GM18505 (cell line): ENCODE measurements around the gene ZNF366.
A peak's percentile ranks its signal among the peaks of the same experiment; 100 is the strongest.

Experiments used
- ATAC-seq: cut with Tn5 transposase; IDR thresholded peaks from one replicate; pipeline ENCODE4 v1.9.1; 2021; ENCODE audit not compliant: unreplicated experiment
- POLR2A ChIP-seq: IDR thresholded peaks from 4 replicates; pipeline ENCODE4 v1.6.1; 2011; ENCODE audit warnings: borderline replicate concordance; ENCODE audit not compliant: insufficient read depth, insufficient read length; ENCODE audit errors: extremely low read depth

Gene ZNF366

GRCh38 chr5:72507231-72507906 lies at the start of gene ZNF366:
Gene ZNF366 (minus strand): TSS chr5:72507410. CDS start chr5:72461496, 45,914 bp downstream.
- TF ChIP-seq POLR2A = no peak
- ATAC-seq = no peak

GRCh38 chr5:72556351-72557166 lies 49.3 kb upstream of the ZNF366 start:
- no peak for TF ChIP-seq POLR2A

GRCh38 chr5:72555871-72556270 lies 48.7 kb upstream of the ZNF366 start:
- no peak for ATAC-seq
- TF ChIP-seq POLR2A = no peak

More at GRCh38 chr5:72556351-72557166, 49.3 kb upstream of the ZNF366 start:
- peak; percentile 85 for ATAC-seq

GRCh38 chr5:72554897-72555296 lies 47.7 kb upstream of the ZNF366 start:
- no peak for TF ChIP-seq POLR2A
- ATAC-seq = no peak

GRCh38 chr5:72552041-72552557 lies 44.9 kb upstream of the ZNF366 start:
- TF ChIP-seq POLR2A = no peak
- ATAC-seq = no peak

- ATAC-seq = no peak
- no peak for TF ChIP-seq POLR2A
Measured at GRCh38 chr5:72550595-72550994, 43.4 kb upstream of the ZNF366 start.

- ATAC-seq = no peak
- no peak for TF ChIP-seq POLR2A
Measured at GRCh38 chr5:72543811-72544210, 36.6 kb upstream of the ZNF366 start.

- no peak for TF ChIP-seq POLR2A
- no peak for ATAC-seq
Measured at GRCh38 chr5:72543365-72543764, 36.2 kb upstream of the ZNF366 start.

GRCh38 chr5:72542695-72543094 lies 35.5 kb upstream of the ZNF366 start:
- no peak for ATAC-seq
- TF ChIP-seq POLR2A = no peak

- no peak for TF ChIP-seq POLR2A
- no peak for ATAC-seq
Measured at GRCh38 chr5:72541501-72542225, 34.5 kb upstream of the ZNF366 start.

- no peak for TF ChIP-seq POLR2A
- no peak for ATAC-seq
Measured at GRCh38 chr5:72540759-72541438, 33.7 kb upstream of the ZNF366 start.

GRCh38 chr5:72539726-72540125 lies 32.5 kb upstream of the ZNF366 start:
- TF ChIP-seq POLR2A = no peak
- no peak for ATAC-seq

GRCh38 chr5:72539038-72539437 lies 31.8 kb upstream of the ZNF366 start:
- ATAC-seq = no peak

More at GRCh38 chr5:72539038-72539437, 31.8 kb upstream of the ZNF366 start:
- no peak for TF ChIP-seq POLR2A
